ENCODE data around the gene PTHLH.

Gene PTHLH

DNA sequence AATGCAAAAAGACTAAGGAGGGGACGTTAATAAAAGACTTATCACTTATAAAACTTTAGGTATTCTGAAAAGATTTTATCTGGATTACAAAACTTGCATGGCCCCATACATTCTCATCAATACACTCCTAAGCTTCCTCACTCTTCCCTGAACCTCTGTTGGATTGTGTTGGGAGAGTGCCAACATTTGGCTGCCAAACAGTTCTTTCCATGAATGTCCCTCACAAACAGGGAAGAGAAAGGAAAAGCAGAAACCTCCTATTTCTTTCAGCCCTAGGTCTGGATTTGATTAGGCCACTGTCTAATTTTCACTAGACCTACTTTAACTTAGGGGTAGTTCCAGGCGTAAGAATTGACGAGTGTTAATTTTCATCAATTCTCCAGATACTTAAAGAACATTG, 11.7 kb downstream of the PTHLH start:
- H3K27ac ChIP-seq: no peak overlapping the region
- TF ChIP-seq, protein P1, sequence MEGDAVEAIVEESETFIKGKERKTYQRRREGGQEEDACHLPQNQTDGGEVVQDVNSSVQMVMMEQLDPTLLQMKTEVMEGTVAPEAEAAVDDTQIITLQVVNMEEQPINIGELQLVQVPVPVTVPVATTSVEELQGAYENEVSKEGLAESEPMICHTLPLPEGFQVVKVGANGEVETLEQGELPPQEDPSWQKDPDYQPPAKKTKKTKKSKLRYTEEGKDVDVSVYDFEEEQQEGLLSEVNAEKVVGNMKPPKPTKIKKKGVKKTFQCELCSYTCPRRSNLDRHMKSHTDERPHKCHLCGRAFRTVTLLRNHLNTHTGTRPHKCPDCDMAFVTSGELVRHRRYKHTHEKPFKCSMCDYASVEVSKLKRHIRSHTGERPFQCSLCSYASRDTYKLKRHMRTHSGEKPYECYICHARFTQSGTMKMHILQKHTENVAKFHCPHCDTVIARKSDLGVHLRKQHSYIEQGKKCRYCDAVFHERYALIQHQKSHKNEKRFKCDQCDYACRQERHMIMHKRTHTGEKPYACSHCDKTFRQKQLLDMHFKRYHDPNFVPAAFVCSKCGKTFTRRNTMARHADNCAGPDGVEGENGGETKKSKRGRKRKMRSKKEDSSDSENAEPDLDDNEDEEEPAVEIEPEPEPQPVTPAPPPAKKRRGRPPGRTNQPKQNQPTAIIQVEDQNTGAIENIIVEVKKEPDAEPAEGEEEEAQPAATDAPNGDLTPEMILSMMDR (conservative IDR thresholded peaks at IDR 0.05): no peak
- no peak for TF ChIP-seq ZFX (IDR thresholded peaks at IDR 0.05)

DNA sequence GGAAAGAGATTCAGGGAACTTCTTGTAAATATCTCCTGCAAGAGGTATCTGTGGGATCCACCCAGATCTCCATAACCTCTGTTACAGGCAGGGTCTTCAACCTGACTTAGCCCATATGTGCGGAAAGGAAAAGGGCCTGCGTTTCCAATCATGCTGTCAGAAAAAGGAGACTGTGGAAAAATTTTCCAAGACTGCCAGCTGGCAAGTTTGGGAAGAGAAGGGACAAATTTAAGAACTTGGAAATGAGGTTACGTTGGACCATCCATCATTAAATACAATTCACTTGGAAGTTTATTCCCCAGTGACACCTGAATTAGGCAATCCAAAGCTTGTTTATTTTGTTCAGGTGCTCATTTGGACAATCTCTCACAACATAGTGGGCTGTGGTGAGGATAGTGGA, 13.9 kb downstream of the PTHLH start:
- TF ChIP-seq ZFX (IDR thresholded peaks at IDR 0.05): no peak
- TF ChIP-seq, protein P1 (conservative IDR thresholded peaks at IDR 0.05): no peak
- no peak overlapping the region for H3K27ac ChIP-seq

DNA sequence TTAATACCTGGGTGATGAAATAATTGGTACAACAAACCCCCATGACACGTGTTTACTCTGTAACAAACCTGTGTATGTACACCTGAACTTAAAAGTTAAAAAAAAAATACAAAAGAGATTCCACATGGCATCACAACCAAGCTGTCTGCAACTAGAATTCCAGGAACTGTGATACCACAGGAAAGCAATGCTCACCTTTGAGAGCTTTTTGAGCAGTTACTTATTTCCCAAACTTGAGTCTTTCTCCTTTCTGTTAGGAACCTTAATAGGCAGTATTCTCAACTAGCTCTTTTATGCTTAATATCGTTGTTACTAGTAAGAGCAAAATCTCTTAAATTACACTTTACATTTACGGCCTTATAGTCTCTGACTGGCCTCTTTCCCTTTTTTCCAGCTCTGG, 15.2 kb downstream of the PTHLH start:
- no peak overlapping the region for H3K27ac ChIP-seq
- TF ChIP-seq, protein P1 (conservative IDR thresholded peaks at IDR 0.05): no peak
- no peak for TF ChIP-seq ZFX (IDR thresholded peaks at IDR 0.05)

DNA sequence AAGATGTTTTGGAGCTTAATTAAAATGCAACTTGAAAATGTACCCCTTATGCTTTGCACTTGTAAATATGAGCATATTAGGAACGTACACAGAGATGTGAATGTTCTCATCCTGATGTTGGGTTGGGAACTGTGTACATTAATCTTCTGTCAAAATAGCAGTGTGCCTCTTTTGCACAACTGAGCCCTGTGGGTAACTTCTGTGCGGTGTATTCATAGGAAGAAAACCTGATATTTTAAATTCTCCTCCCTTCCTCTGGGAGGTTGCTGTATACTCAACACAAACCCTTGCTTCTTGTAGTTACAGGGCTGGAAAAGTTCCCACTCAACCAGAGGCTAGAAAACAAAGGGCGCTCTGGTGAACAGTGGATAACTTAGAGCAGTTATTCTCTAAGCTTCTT, 18.7 kb downstream of the PTHLH start:
- no peak overlapping the region for H3K27ac ChIP-seq
- TF ChIP-seq, protein P1 (conservative IDR thresholded peaks at IDR 0.05): no peak
- no peak for TF ChIP-seq ZFX (IDR thresholded peaks at IDR 0.05)

DNA sequence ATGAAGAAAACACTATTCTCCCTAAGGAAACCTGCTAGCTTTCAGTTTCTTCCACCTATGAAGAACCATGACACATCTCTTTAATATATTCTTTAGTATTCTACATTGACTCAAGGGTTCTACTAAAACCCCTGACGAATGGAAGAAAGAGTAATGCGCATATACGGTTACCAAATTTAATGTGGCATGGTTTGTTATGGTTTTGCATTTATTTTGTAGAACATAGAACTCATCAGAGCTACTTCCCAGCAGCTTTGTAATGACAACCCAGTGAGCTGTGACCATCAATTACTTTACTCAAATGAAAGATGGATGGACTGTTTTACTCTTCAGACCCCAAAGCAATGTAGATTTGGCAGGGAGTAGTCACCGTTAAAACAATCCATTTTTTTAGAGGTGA, 19.2 kb downstream of the PTHLH start:
- TF ChIP-seq, protein P1 (conservative IDR thresholded peaks at IDR 0.05): no peak
- no peak for TF ChIP-seq ZFX (IDR thresholded peaks at IDR 0.05)
- H3K27ac ChIP-seq: no peak overlapping the region

DNA sequence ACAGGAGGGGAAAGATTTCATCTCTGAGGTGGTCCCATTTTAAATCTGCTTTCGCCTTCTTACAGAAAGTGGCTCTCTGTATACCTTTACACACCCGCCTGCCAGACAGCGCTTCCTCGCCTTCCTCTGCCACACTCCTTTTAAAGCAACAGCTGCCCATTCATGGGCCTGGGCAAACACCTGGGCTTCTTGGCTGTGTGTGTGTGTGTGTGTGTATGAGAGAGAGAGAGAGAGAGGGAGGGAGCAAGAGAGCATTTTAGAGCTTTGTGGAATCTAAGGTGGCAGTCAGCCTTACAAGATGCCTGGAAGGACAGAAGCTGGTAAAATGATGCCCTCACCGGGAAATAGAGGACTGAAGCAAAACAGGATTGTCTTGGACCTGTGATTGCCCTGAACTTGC, 20.0 kb downstream of the PTHLH start:
- no peak overlapping the region for H3K27ac ChIP-seq
- TF ChIP-seq, protein P1 (conservative IDR thresholded peaks at IDR 0.05): no peak
- TF ChIP-seq ZFX (IDR thresholded peaks at IDR 0.05): no peak

DNA sequence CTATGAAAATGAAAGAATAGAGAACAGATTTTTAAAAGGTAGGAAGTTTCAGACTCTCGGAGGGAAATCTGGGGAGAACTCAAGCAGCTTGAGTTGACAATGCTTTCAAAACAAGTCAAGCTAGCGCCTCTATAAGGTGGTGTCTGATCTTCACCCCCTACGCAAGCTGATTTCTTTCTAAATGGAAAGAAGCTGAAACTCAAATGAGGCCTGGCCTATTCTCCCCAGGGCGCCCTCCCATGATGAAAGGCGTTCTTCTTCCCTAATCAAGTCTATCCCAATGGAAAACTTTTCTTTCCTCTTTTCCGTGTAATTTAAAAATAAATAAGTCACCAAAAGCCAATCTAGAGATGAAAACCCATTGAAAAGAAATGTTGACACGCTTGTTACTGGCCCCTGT, 20.6 kb downstream of the PTHLH start:
- TF ChIP-seq, protein P1 (conservative IDR thresholded peaks at IDR 0.05): no peak
- no peak for TF ChIP-seq ZFX (IDR thresholded peaks at IDR 0.05)
- H3K27ac ChIP-seq: no peak overlapping the region

Measured in C4-2B (cell line).